Gastroesophageal sphincter (tissue), 4 donors: ENCODE data around the gene NAGS. TPM values are rescaled to one million over a fixed set of nuclear protein-coding genes. Genes with fewer than 3 reads are reported as not detected.
A peak's percentile ranks its signal among the peaks of the same experiment; 100 is the strongest.
"Not testable (repeated sequence)": the region's sequence is repeated elsewhere in the genome, so short reads cannot be mapped to it uniquely, and the experiment has no call there.

ENCODE experiments used
- ATAC-seq: fragments of 150-250 bp; one replicate; pipeline ENCODE4 v1.9.1; 2016; ENCODE audit warnings: mild to moderate bottlenecking, moderate library complexity
- H3K27ac ChIP-seq, 4 donors: fragments of 200-600 bp; sonication (generic) in 3 of 4; 1 replicate in 3 of 4; 2 replicates in 1 of 4; pipeline ENCODE4 v1.5.1; 2016 to 2019
- H3K27me3 ChIP-seq: fragments of 200-600 bp; sonication (generic); one replicate; pipeline ENCODE4 v1.5.1; 2019
- H3K36me3 ChIP-seq, 2 donors: fragments of 200-600 bp; sonication (generic); one replicate each; pipeline ENCODE4 v1.5.1; 2019; ENCODE audit warnings: control low read depth in 1 of 2
- H3K4me1 ChIP-seq, 3 donors: fragments of 200-600 bp; sonication (generic); 1 replicate in 2 of 3; 2 replicates in 1 of 3; pipeline ENCODE4 v1.5.1; 2016 to 2019; ENCODE audit warnings: control low read depth in 2 of 3
- H3K4me3 ChIP-seq, 2 donors: fragments of 200-600 bp; sonication (generic); one replicate each; pipeline ENCODE4 v1.5.1; 2019; ENCODE audit warnings: mild to moderate bottlenecking in 1 of 2, moderate library complexity in 1 of 2
- H3K9me3 ChIP-seq, 3 donors: fragments of 200-600 bp; sonication (generic); one replicate each; pipeline ENCODE4 v1.5.1; 2017 to 2019; ENCODE audit warnings: control low read depth in 2 of 3
- CTCF ChIP-seq, 4 experiments: fragments of 200-600 bp in 2 of 4; fragments of 450-650 bp in 2 of 4; sonication (generic) in 1 of 4; IDR thresholded peaks; one replicate each; pipeline ENCODE4 v1.5.1; 2017 to 2019; ENCODE audit warnings: antibody characterized with exemption in 4 of 4, mild to moderate bottlenecking in 2 of 4, moderate library complexity in 2 of 4
- EP300 ChIP-seq: sonication (generic); formaldehyde crosslinking; IDR thresholded peaks from one replicate; pipeline ENCODE4 v1.6.1; 2017; ENCODE audit warnings: antibody characterized with exemption, mild to moderate bottlenecking
- POLR2A ChIP-seq, 2 donors: fragments of 450-650 bp; IDR thresholded peaks; one replicate each; pipeline ENCODE4 v1.6.1; 2017; ENCODE audit warnings: antibody characterized with exemption in 2 of 2, mild to moderate bottlenecking in 2 of 2, moderate library complexity in 1 of 2
- POLR2AphosphoS5 ChIP-seq: sonication (generic); formaldehyde crosslinking; IDR thresholded peaks from one replicate; pipeline ENCODE4 v1.6.1; 2017; ENCODE audit warnings: antibody characterized with exemption
- WGBS, 2 donors: methylation state at CpG; one replicate each; pipeline ENCODE4 v1.1.5; 2018; ENCODE audit warnings: low coverage in 1 of 2; 5-methylcytosine and 5-hydroxymethylcytosine counted together
- total RNA-seq, 4 donors: library from RNA; depleted of rRNA; stranded (reverse); fragments of >200 nt; gene quantifications; one replicate each; pipeline ENCODE4 v1.1.0, GENCODE V29; 2016

Gene NAGS
- total RNA-seq, 4 donors from 2014 or later: 0.62 to 3.0 (median 1.0) TPM

DNA sequence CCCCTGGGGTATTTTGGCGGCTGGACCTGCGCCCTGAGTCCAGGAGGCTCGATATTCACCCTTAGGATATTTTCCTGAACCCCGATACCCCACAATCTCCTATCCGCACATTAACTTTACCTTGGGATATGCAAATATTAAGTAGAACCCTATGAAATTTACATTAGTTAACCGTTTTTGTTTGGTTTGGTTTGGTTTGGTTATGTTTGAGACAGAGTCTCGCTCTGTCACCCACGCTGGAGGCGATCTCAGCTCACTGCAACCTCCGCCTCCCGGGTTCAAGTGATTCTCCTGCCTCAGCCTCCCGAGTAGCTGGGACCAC, 9.3 kb upstream of the NAGS start:
- ATAC-seq: no peak
- H3K27me3 ChIP-seq: peaks cover 6% of the 10 kb centered on the region
- H3K36me3 ChIP-seq: no peaks in the 10 kb centered on the region
- peak overlapping the region in 1 of 2 donors; percentile 35 for H3K4me3 ChIP-seq
- WGBS, 2 donors: 0 to 15% methylated on average over 4 to 12 of the region's 12 CpGs
- TF ChIP-seq POLR2AphosphoS5: no peak
- TF ChIP-seq EP300: no peak
- TF ChIP-seq POLR2A (IDR thresholded peaks at IDR 0.05): no peak
- no peak for TF ChIP-seq CTCF (IDR thresholded peaks at IDR 0.05)
- H3K27ac ChIP-seq: no peak overlapping the region
- H3K4me1 ChIP-seq: peaks cover 0 to 13% (median 4%) of the 10 kb centered on the region in 3 donors
- no peaks in the 10 kb centered on the region for H3K9me3 ChIP-seq

DNA sequence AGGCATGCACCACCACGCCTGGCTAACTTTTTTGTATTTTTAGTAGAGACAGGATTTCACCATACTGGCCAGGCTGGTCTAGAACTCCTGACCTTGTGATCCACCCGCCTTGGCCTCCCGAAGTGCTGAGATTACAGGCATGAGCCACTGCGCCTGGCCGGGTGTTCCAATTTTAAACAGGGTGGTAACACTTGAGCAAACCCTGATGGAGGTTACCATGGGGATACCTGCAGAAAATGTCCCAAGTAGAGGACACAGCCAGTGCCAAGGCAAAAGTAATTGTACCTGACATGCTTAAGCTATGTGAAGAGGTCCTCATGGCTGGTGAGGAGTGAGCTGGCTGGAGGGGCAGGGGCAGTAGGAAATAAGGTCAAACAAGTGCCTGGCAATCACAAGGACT, 7.2 kb upstream of the NAGS start:
- Histone ChIP-seq H3K27me3 (peaks cover 13% of the 10 kb centered on the region), H3K4me1 (peaks cover 0 to 13% (median 4%) of the 10 kb centered on the region in 3 donors)
- 80% methylated on average over 1 of the region's 5 CpGs; no CpG with 5 or more reads in 1 of the 2 donors for WGBS, 2 donors
- H3K36me3 ChIP-seq, H3K4me3 ChIP-seq, H3K27ac ChIP-seq, ATAC-seq, H3K9me3 ChIP-seq: not testable (repeated sequence)

DNA sequence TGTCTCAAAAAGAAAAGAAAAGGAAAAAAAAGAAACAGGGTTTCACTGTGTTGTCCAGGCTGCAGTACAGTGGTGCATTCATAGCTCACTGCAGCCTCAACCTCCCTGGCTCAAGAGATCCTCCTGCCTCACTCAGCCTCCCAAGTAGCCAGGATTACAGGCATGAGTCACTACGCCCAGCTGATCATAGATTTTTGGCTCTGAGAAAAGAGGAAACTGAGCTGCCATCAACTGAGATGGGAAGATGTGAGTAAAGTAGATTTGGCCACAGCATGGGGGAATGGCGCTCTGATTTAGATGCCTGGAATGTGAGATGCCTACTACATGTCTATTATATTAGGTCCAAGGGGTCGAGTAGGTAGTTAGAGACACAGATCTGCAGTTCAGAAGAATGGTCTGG, 5.9 kb upstream of the NAGS start:
- no peak for ATAC-seq
- no peak overlapping the region for H3K27ac ChIP-seq
- no peaks in the 10 kb centered on the region for H3K36me3 ChIP-seq
- no peak overlapping the region for H3K4me3 ChIP-seq
- TF ChIP-seq POLR2A (IDR thresholded peaks at IDR 0.05) (no peak), CTCF (IDR thresholded peaks at IDR 0.05) (no peak), POLR2AphosphoS5 (no peak), EP300 (no peak)
- no peaks in the 10 kb centered on the region for H3K9me3 ChIP-seq
- H3K4me1 ChIP-seq: peaks cover 0 to 13% (median 4%) of the 10 kb centered on the region in 3 donors
- 59% methylated on average over 3 of the region's 3 CpGs; no CpG with 5 or more reads in 1 of the 2 donors for WGBS, 2 donors
- H3K27me3 ChIP-seq: peaks cover 19% of the 10 kb centered on the region

- H3K4me1 ChIP-seq: peaks cover 0 to 13% (median 4%) of the 10 kb centered on the region in 3 donors
- no peak overlapping the region for H3K4me3 ChIP-seq
- WGBS, 2 donors: 86 to 87% methylated on average over 4 of the region's 4 CpGs
- TF ChIP-seq CTCF (IDR thresholded peaks at IDR 0.05) (no peak), EP300 (no peak), POLR2A (IDR thresholded peaks at IDR 0.05) (no peak), POLR2AphosphoS5 (no peak)
- H3K9me3 ChIP-seq: no peaks in the 10 kb centered on the region
- no peak overlapping the region for H3K27ac ChIP-seq
- peaks cover 24% of the 10 kb centered on the region for H3K27me3 ChIP-seq
- no peaks in the 10 kb centered on the region for H3K36me3 ChIP-seq
- no peak for ATAC-seq
Measured at GRCh38 chr17:43999024-43999423, 5.4 kb upstream of the NAGS start.

DNA sequence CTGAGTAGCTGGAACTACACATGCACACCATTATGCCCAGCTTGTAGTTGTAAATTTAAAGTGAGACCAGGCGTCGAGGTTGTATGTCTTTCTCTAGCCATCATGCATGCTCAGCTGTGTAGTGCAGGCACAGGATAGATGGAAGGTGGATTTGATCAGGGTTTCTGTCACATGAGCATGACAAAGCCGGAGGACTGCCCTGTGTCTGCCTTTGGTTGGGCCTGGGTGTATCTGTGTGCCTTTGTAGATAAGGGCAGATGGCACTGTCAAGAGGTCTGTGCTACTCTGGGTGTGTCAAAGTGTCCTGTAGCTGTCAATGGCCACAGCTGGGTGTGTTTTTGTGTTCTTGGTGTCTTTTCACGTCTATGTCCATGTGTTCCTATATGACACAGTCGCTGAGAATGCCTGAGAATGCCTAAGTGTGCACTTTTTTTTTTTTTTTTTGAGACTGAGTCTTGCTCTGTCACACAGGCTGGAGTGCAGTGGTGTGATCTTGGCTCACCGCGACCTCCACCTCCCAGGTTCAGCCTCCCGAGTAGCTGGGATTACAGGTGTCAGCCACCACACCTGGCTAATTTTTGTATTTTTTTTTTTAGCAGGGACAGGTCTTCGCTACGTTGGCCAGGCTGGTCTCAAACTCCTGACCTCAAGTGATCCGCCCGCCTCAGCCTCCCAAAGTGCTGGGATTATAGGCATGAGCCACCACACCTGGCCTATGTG, 4.1 kb upstream of the NAGS start:
- WGBS, 2 donors: 81 to 92% methylated on average over 4 to 10 of the region's 12 CpGs
- Histone ChIP-seq H3K36me3 (no peaks in the 10 kb centered on the region), H3K4me1 (peaks cover 0 to 12% (median 7%) of the 10 kb centered on the region in 3 donors), H3K27me3 (peaks cover 37% of the 10 kb centered on the region), H3K27ac (no peak overlapping the region), H3K9me3 (no peaks in the 10 kb centered on the region), H3K4me3 (no peak overlapping the region)
- no peak for ATAC-seq
- no peak for TF ChIP-seq CTCF (IDR thresholded peaks at IDR 0.05)
- TF ChIP-seq POLR2A (IDR thresholded peaks at IDR 0.05): no peak
- TF ChIP-seq POLR2AphosphoS5: no peak
- TF ChIP-seq EP300: no peak
